ENCODE data around the gene IFI27L2. TPM values are rescaled to one million over a fixed set of nuclear protein-coding genes. Genes with fewer than 3 reads are reported as not detected.

IFI27L2 gene
- total RNA-seq, 1 donor from 2014 or later = 23.7 TPM

GRCh38 chr14:94088516-94088915, 40.9 kb downstream of the IFI27L2 start:
- Mint-ChIP-seq H3K4me1 (ENCODE audit: unreplicated experiment) (peaks cover 3% of the 10 kb centered on the region), H3K27me3 (ENCODE audit: unreplicated experiment) (no peaks in the 10 kb centered on the region), H3K27ac (ENCODE audit: unreplicated experiment) (no peak overlapping the region), H3K9me3 (ENCODE audit: unreplicated experiment) (no peaks in the 10 kb centered on the region), H3K4me3 (ENCODE audit: unreplicated experiment) (no peak overlapping the region), H3K36me3 (ENCODE audit: low read depth, unreplicated experiment) (no peaks in the 10 kb centered on the region)
- no peak for TF ChIP-seq CTCF (IDR thresholded peaks at IDR 0.05; ENCODE audit: unreplicated experiment)
- DNase-seq (ENCODE audit: low spot score) = no peak

- Mint-ChIP-seq H3K4me1 (ENCODE audit: unreplicated experiment) (peaks cover 3% of the 10 kb centered on the region), H3K9me3 (ENCODE audit: unreplicated experiment) (no peaks in the 10 kb centered on the region), H3K36me3 (ENCODE audit: low read depth, unreplicated experiment) (no peaks in the 10 kb centered on the region), H3K4me3 (ENCODE audit: unreplicated experiment) (no peak overlapping the region), H3K27me3 (ENCODE audit: unreplicated experiment) (no peaks in the 10 kb centered on the region), H3K27ac (ENCODE audit: unreplicated experiment) (no peak overlapping the region)
- TF ChIP-seq CTCF (IDR thresholded peaks at IDR 0.05; ENCODE audit: unreplicated experiment) = no peak
- DNase-seq (ENCODE audit: low spot score) = no peak
Measured at GRCh38 chr14:94087891-94088290, 41.5 kb downstream of the IFI27L2 start.

GRCh38 chr14:94081386-94081820, 48.0 kb downstream of the IFI27L2 start:
- Mint-ChIP-seq H3K36me3 (ENCODE audit: low read depth, unreplicated experiment) (peaks cover 11% of the 10 kb centered on the region), H3K9me3 (ENCODE audit: unreplicated experiment) (no peaks in the 10 kb centered on the region), H3K4me3 (ENCODE audit: unreplicated experiment) (peak overlapping the region; percentile 97), H3K4me1 (ENCODE audit: unreplicated experiment) (peaks cover 33% of the 10 kb centered on the region), H3K27ac (ENCODE audit: unreplicated experiment) (peak overlapping the region; percentile 58), H3K27me3 (ENCODE audit: unreplicated experiment) (peaks cover 5% of the 10 kb centered on the region)
- DNase-seq (ENCODE audit: low spot score) = no peak
- TF ChIP-seq CTCF (IDR thresholded peaks at IDR 0.05; ENCODE audit: unreplicated experiment) = no peak

- H3K27me3 Mint-ChIP-seq (ENCODE audit: unreplicated experiment) = peaks cover 5% of the 10 kb centered on the region
Measured at GRCh38 chr14:94080621-94081385, 48.6 kb downstream of the IFI27L2 start, which contains the start of the genes DDX24 and IFI27L1. TSS of gene DDX24 (minus strand) at chr14:94081202. CDS start at chr14:94079742, 1,460 bp downstream. TSS of gene IFI27L1 (plus strand) at chr14:94081310. CDS start at chr14:94096938, 15,628 bp downstream.

More at GRCh38 chr14:94080621-94081385, 48.6 kb downstream of the IFI27L2 start, which contains the start of the genes DDX24 and IFI27L1:
- Mint-ChIP-seq H3K36me3 (ENCODE audit: low read depth, unreplicated experiment) (peaks cover 11% of the 10 kb centered on the region), H3K4me1 (ENCODE audit: unreplicated experiment) (peaks cover 33% of the 10 kb centered on the region), H3K27ac (ENCODE audit: unreplicated experiment) (peak within 1 kb of the TSS; percentile 82), H3K9me3 (ENCODE audit: unreplicated experiment) (no peaks in the 10 kb centered on the region), H3K4me3 (ENCODE audit: unreplicated experiment) (peak within 1 kb of the TSS; percentile 100)
- TF ChIP-seq CTCF (IDR thresholded peaks at IDR 0.05; ENCODE audit: unreplicated experiment) = no peak
- peak; percentile 94 for DNase-seq (ENCODE audit: low spot score)

Measured in endothelial cell (in vitro differentiated cells).